Hippocampal formation (tissue), 2 donors: ENCODE data around the gene ACOT9.
"Not testable (repeated sequence)": the region's sequence is repeated elsewhere in the genome, so short reads cannot be mapped to it uniquely, and the experiment has no call there.

Source experiments
- DNase-seq, 2 donors: peaks; one replicate each; lab custom pipeline; 2025; lab: John Stamatoyannopoulos, UW

Gene ACOT9

DNA sequence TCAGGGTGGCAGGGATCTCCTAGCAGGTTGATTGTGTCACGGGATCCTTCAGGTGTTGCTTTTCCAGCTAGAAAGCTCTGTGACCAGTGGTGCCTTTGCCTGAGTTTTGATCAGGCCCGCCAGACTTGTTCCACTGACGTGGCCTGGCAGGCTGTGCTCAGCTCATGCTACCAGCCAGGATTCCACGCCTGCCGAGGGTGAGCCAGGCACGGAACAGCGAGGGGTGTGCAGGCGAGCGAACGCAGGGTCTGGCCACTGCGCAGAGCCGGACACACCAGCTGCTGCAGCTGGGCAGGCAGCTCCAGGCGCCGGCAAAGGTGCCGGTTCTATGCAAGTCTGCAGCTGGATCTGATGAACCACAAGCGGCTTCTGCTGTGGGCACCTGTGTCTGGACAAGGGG, 22.8 kb upstream of the ACOT9 start:
- DNase-seq, result no peak

GRCh38 chrX:23765449-23765848, 22.4 kb upstream of the ACOT9 start:
- no peak for DNase-seq

- DNase-seq, result no peak
These were observed 21.3 kb upstream of the ACOT9 start for GRCh38 chrX:23764188-23764984.

GRCh38 chrX:23759821-23760220, 16.7 kb upstream of the ACOT9 start:
- no peak for DNase-seq

DNA sequence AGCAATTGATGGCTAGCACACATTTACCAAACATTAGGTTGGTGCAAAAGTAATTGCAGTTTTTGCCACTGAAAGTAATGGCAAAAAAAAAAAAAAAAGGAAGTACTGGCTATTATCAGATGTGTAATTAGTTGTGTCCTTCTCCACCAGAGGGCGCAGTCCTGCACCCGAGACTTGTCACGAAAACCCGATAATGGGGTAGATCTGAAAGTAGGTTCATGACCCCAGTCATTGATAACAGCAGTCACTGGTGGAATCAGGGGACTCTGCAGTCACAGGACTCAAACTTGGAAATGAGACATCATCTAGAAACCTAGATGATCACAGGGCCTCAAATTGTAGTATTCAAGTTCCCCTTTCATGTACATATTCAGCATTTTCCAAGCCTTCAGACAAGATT, 13.1 kb upstream of the ACOT9 start:
- DNase-seq, result peak in 1 of 2 donors; percentile 1

GRCh38 chrX:23754664-23755063, 11.6 kb upstream of the ACOT9 start:
- DNase-seq, result no peak

- DNase-seq, result no peak
These were observed 9.8 kb upstream of the ACOT9 start for GRCh38 chrX:23752740-23753415.

- DNase-seq, result no peak
These were observed 6.5 kb upstream of the ACOT9 start for GRCh38 chrX:23749576-23749975.

DNA sequence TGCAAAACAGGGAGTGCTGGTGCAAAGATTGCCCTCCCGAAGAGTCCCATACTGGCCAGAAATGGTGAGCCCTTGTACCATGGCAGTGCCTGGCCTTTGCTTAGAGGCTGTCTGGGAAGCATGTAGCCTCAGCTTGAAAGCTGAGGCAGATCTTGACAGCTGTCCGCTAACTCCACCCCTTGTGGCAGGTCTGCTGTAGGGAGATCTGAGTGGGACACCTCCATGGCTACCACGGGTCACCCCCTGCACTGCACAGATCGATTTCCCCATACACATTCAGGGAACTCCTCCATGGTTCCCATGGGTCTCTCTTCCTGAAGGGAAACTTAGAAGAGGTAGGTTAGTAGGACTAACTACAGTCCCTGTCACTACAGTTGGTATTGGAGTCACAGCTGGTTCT, 6.1 kb upstream of the ACOT9 start:
- DNase-seq, result no peak

- no peak for DNase-seq
These were observed 2.7 kb upstream of the ACOT9 start for GRCh38 chrX:23745786-23746185.

- not testable (repeated sequence) for DNase-seq
These were observed 521 bp upstream of the ACOT9 start for GRCh38 chrX:23743623-23743971.

DNA sequence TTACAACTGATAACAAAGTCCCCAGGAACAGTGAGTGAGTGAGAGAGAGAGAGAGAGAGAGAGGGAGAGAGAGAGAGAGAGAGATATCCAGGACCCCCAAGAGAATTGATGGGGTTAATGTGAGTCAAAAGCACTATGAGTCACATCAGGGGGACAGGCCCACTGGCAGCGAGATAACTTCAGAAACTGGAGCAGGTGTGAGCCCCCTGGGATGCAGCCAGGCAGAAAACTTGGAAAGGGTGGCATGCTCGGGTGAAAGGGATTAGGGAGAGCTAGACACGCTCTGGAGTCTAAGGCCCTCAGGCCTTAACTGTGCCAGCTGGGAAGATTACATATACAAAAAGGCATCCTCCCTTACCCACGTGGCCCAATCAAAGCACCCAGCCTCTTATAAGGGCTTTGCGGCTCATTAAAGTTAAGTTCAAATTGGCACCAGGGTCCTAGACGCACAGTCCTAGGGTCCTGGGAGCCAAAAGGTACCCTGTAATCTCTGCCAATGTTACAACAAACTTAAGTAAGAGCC, 841 bp downstream of the ACOT9 start:
- DNase-seq, result no peak

DNA sequence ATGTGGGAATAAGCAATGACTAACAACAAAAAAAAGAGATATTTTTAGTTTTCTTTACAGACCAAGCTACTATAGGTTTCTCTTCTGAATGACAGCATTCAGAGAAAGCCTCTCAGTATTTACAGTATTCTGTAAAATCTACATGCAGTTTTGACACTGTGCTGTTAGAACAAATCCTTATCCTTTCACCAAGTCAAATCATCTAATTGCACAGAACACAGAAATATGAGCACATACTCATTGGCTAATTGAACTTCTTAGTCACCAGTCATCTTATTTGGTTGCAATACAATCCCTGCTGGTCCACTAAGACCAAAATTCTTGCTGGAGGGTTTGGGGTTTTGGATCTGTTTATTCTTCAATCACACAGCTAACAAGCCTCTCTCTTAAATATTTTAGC, 5.7 kb downstream of the ACOT9 start:
- DNase-seq, result no peak

DNA sequence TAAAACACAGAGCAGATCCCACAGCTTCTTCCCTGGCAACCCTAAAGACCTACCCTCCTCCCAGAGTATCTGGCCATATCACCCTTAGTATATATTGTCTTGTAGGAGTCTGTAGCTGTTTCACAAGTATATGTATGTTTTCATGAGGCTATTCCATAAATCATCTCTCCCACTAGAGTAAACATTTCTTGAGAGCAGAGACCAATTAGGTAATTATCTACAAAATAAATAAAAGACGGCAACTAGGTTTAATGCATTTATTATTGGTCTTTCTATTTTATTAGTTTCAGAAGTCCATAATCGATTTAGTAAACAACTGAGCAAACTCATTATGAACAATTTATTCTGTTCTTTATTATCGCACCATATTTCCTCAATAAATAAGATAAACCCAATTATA, 7.0 kb downstream of the ACOT9 start:
- no peak for DNase-seq

DNA sequence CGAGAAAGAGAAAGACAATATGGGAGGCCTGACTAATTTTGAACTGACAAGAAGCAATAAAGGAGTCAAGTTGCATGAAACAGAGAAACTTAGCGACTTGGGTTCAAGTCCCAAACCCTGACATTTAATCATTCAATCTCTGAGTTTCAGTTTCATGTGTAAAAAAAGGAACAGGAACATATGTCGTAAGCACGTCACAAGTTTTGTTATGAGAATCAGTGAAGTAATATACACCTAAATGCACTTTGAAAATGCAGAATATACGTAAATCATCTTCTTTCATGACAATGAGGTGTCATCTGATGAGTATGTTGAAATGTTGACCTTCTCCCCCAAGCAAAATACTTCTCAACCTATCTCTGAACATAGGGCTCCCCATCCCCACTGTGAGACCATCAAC, 10.4 kb downstream of the ACOT9 start:
- no peak for DNase-seq

- no peak for DNase-seq
These were observed 11.1 kb downstream of the ACOT9 start for GRCh38 chrX:23731951-23732350.

DNA sequence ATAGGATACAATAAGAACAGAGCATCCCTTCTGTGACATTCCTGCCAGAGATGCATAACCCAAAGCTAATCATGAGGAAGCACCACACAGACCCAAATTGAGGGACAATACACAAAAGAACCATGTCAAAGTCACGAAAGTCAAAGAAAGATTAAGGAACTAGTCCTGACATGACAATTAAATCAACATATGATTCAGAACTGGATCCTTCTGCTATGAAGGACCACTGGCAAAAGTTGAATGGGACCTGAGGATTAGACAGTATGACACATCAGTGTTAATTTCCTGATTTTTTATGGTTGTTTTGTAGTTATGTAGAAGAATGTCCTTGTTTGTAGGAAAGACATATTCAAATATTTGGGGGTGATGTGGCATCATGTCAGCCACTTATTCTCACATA, 13.9 kb downstream of the ACOT9 start:
- DNase-seq, result no peak

DNA sequence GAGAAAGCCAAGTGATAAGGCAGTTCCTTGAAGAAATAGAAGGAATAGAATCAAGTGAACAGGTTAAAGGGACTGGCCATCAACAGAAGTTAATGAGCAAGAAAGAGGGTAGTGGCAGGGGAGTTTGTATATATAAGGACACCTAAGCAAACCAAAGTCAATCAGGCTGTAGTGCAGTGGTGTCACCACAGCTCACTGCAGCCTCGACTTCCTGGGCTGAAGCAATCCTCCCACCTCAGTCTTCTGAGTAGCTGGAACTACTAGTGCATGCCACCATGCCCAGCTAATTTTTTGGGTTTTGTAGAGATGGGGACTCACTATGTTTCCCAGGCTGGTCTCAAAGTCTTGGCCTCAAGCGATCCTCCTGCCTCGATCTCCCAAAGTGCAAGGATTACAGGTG, 15.9 kb downstream of the ACOT9 start:
- DNase-seq, result no peak

GRCh38 chrX:23726191-23726590, 16.9 kb downstream of the ACOT9 start:
- no peak for DNase-seq

- no peak for DNase-seq
These were observed 22.9 kb downstream of the ACOT9 start for GRCh38 chrX:23720117-23720677.

DNA sequence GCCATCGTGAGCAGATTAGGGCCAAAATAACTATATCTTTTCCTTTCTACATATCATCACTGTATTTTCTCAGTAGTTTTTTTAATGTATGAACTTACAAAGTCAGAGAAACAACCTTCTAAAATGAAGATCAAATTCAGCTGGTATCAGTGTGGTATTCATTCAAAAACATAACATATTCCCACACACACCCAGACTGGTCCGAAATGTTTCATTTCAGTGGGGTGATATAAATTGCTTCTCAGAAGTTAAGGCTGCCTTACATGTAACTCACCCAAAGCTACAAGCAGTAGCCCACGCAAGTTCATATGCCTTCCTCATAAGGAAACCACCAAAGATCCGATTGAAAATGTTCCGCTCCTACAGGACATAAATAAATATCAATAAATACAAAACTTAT, 37.8 kb downstream of the ACOT9 start:
- no peak for DNase-seq

GRCh38 chrX:23704673-23705206, 38.3 kb downstream of the ACOT9 start:
- no peak for DNase-seq

DNA sequence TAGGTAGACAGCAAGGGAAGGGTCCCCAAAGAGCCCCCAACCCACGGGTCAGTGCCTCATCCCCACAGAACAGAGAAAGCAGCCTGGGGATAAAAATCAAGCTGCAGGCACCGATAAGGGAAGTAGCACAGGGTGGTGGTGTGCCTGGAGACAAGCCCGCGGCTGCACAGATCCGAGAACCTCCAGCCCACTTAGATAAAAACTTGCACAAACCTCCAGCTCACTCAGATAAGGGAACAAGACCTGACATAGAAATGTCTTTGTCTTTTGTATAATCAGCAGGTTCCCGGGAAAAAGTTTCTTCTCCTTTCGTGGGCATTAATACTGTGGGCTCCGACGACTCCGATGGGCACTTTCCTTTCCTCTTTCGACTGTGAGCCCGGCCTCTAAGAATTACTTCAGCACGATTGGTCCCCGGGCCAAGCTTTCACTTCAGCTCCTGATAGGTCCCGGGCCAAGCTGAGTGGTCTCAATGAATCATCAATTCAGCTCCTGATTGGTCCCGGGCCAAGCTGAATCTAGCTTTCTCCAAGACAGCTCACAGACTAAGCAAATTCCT, 43.4 kb downstream of the ACOT9 start:
- DNase-seq, result no peak
